ENCODE data around the gene KRTAP17-1.

The KRTAP17-1 gene

GRCh38 chr17:41339571-41340172 lies 24.2 kb upstream of the KRTAP17-1 start:
- Mint-ChIP-seq H3K36me3 (ENCODE audit: low read depth) (peaks cover 10% of the 10 kb centered on the region), H3K9me3 (no peaks in the 10 kb centered on the region), H3K4me1 (ENCODE audit: low read depth) (peaks cover 66% of the 10 kb centered on the region), H3K27me3 (no peaks in the 10 kb centered on the region), H3K27ac (no peak overlapping the region), H3K4me3 (no peak overlapping the region)

- Mint-ChIP-seq H3K4me3 (no peak overlapping the region), H3K4me1 (ENCODE audit: low read depth) (peaks cover 72% of the 10 kb centered on the region), H3K9me3 (no peaks in the 10 kb centered on the region)
Measured at GRCh38 chr17:41338961-41339485, 23.5 kb upstream of the KRTAP17-1 start.

GRCh38 chr17:41335747-41336146 lies 20.2 kb upstream of the KRTAP17-1 start:
- peaks cover 53% of the 10 kb centered on the region for H3K4me1 Mint-ChIP-seq (ENCODE audit: low read depth)
- H3K9me3 Mint-ChIP-seq, result no peaks in the 10 kb centered on the region
- no peaks in the 10 kb centered on the region for H3K36me3 Mint-ChIP-seq (ENCODE audit: low read depth)
- H3K4me3 Mint-ChIP-seq, result no peak overlapping the region
- H3K27ac Mint-ChIP-seq, result no peak overlapping the region
- no peaks in the 10 kb centered on the region for H3K27me3 Mint-ChIP-seq

More at GRCh38 chr17:41338961-41339485, 23.5 kb upstream of the KRTAP17-1 start:
- Mint-ChIP-seq H3K36me3 (ENCODE audit: low read depth) (peaks cover 10% of the 10 kb centered on the region), H3K27me3 (no peaks in the 10 kb centered on the region), H3K27ac (no peak overlapping the region)

- Mint-ChIP-seq H3K27me3 (no peaks in the 10 kb centered on the region), H3K4me3 (no peak overlapping the region), H3K27ac (no peak overlapping the region), H3K9me3 (no peaks in the 10 kb centered on the region), H3K4me1 (ENCODE audit: low read depth) (peaks cover 42% of the 10 kb centered on the region), H3K36me3 (ENCODE audit: low read depth) (no peaks in the 10 kb centered on the region)
Measured at GRCh38 chr17:41334385-41335305, 19.1 kb upstream of the KRTAP17-1 start.

GRCh38 chr17:41333836-41334235 lies 18.3 kb upstream of the KRTAP17-1 start:
- no peaks in the 10 kb centered on the region for H3K9me3 Mint-ChIP-seq
- no peaks in the 10 kb centered on the region for H3K27me3 Mint-ChIP-seq
- no peak overlapping the region for H3K4me3 Mint-ChIP-seq
- peaks cover 34% of the 10 kb centered on the region for H3K4me1 Mint-ChIP-seq (ENCODE audit: low read depth)
- H3K27ac Mint-ChIP-seq, result no peak overlapping the region
- H3K36me3 Mint-ChIP-seq (ENCODE audit: low read depth), result no peaks in the 10 kb centered on the region

- H3K27ac Mint-ChIP-seq, result no peak overlapping the region
Measured at GRCh38 chr17:41333098-41333497, 17.6 kb upstream of the KRTAP17-1 start.

GRCh38 chr17:41332239-41332638 lies 16.7 kb upstream of the KRTAP17-1 start:
- H3K4me1 Mint-ChIP-seq (ENCODE audit: low read depth), result peaks cover 27% of the 10 kb centered on the region
- H3K27ac Mint-ChIP-seq, result no peak overlapping the region
- no peaks in the 10 kb centered on the region for H3K36me3 Mint-ChIP-seq (ENCODE audit: low read depth)
- no peaks in the 10 kb centered on the region for H3K9me3 Mint-ChIP-seq
- H3K4me3 Mint-ChIP-seq, result no peak overlapping the region
- no peaks in the 10 kb centered on the region for H3K27me3 Mint-ChIP-seq

More at GRCh38 chr17:41333098-41333497, 17.6 kb upstream of the KRTAP17-1 start:
- Mint-ChIP-seq H3K4me1 (ENCODE audit: low read depth) (peaks cover 28% of the 10 kb centered on the region), H3K9me3 (no peaks in the 10 kb centered on the region), H3K36me3 (ENCODE audit: low read depth) (no peaks in the 10 kb centered on the region), H3K27me3 (no peaks in the 10 kb centered on the region), H3K4me3 (no peak overlapping the region)

GRCh38 chr17:41331606-41332005 lies 16.1 kb upstream of the KRTAP17-1 start:
- no peaks in the 10 kb centered on the region for H3K9me3 Mint-ChIP-seq
- H3K27ac Mint-ChIP-seq, result no peak overlapping the region
- no peak overlapping the region for H3K4me3 Mint-ChIP-seq
- H3K27me3 Mint-ChIP-seq, result no peaks in the 10 kb centered on the region
- H3K4me1 Mint-ChIP-seq (ENCODE audit: low read depth), result peaks cover 34% of the 10 kb centered on the region
- no peaks in the 10 kb centered on the region for H3K36me3 Mint-ChIP-seq (ENCODE audit: low read depth)

- Mint-ChIP-seq H3K27me3 (no peaks in the 10 kb centered on the region), H3K36me3 (ENCODE audit: low read depth) (no peaks in the 10 kb centered on the region), H3K4me1 (ENCODE audit: low read depth) (peaks cover 20% of the 10 kb centered on the region), H3K27ac (no peak overlapping the region), H3K9me3 (no peaks in the 10 kb centered on the region), H3K4me3 (no peak overlapping the region)
Measured at GRCh38 chr17:41329279-41329948, 13.9 kb upstream of the KRTAP17-1 start.

GRCh38 chr17:41328207-41328606 lies 12.7 kb upstream of the KRTAP17-1 start:
- no peaks in the 10 kb centered on the region for H3K36me3 Mint-ChIP-seq (ENCODE audit: low read depth)
- no peaks in the 10 kb centered on the region for H3K9me3 Mint-ChIP-seq
- H3K4me1 Mint-ChIP-seq (ENCODE audit: low read depth), result peaks cover 18% of the 10 kb centered on the region
- H3K4me3 Mint-ChIP-seq, result no peak overlapping the region
- H3K27ac Mint-ChIP-seq, result no peak overlapping the region
- H3K27me3 Mint-ChIP-seq, result no peaks in the 10 kb centered on the region

- Mint-ChIP-seq H3K4me3 (no peak overlapping the region), H3K9me3 (no peaks in the 10 kb centered on the region), H3K4me1 (ENCODE audit: low read depth) (peaks cover 18% of the 10 kb centered on the region), H3K27me3 (no peaks in the 10 kb centered on the region), H3K27ac (no peak overlapping the region), H3K36me3 (ENCODE audit: low read depth) (no peaks in the 10 kb centered on the region)
Measured at GRCh38 chr17:41327411-41328120, 12.1 kb upstream of the KRTAP17-1 start.

- Mint-ChIP-seq H3K36me3 (ENCODE audit: low read depth) (no peaks in the 10 kb centered on the region), H3K27me3 (no peaks in the 10 kb centered on the region), H3K9me3 (no peaks in the 10 kb centered on the region), H3K27ac (no peak overlapping the region), H3K4me1 (ENCODE audit: low read depth) (peaks cover 18% of the 10 kb centered on the region), H3K4me3 (no peak overlapping the region)
Measured at GRCh38 chr17:41326173-41327145, 10.9 kb upstream of the KRTAP17-1 start.

GRCh38 chr17:41325611-41326010 lies 10.1 kb upstream of the KRTAP17-1 start:
- H3K27me3 Mint-ChIP-seq, result no peaks in the 10 kb centered on the region
- H3K27ac Mint-ChIP-seq, result no peak overlapping the region
- H3K36me3 Mint-ChIP-seq (ENCODE audit: low read depth), result no peaks in the 10 kb centered on the region
- no peak overlapping the region for H3K4me3 Mint-ChIP-seq
- no peaks in the 10 kb centered on the region for H3K9me3 Mint-ChIP-seq
- peaks cover 18% of the 10 kb centered on the region for H3K4me1 Mint-ChIP-seq (ENCODE audit: low read depth)

Measured in stimulated activated naive CD8-positive, alpha-beta T cell treated with anti-CD3 and anti-CD28 coated beads, Interleukin-15, Interleukin-2, amounts not matched to agents 100 ng/mL and 50 ng/mL, for 24 hours (primary cell).